ENCODE measurements around the gene LIPG. TPM values are rescaled to one million over a fixed set of nuclear protein-coding genes. Genes with fewer than 3 reads are reported as not detected.

LIPG gene
- total and polyA plus RNA-seq, 2 of the 13 experiments (the other 11 are each of a cell fraction or from before 2014, with no cell fraction given) = 0.96 to 10.8 TPM

GRCh38 chr18:49630246-49630699 is 68.4 kb downstream of the LIPG start (continued):
- TF ChIP-seq ZNF552 (CRISPR knock-in tag; IDR thresholded peaks at IDR 0.05; ENCODE audit: borderline replicate concordance) (no peak), SOX6 (IDR thresholded peaks at IDR 0.05) (no peak), SOX6 (CRISPR knock-in tag; IDR thresholded peaks at IDR 0.05) (peak; percentile 91), FUBP1 (CRISPR knock-in tag; IDR thresholded peaks at IDR 0.05; ENCODE audit: borderline replicate concordance) (no peak), ZBTB43 (CRISPR knock-in tag; conservative IDR thresholded peaks at IDR 0.05) (peak; percentile 67; the same call in 1 of the 2 replicates), CEBPG (CRISPR knock-in tag; IDR thresholded peaks at IDR 0.05) (peak; percentile 93), ATF1 (CRISPR knock-in tag; IDR thresholded peaks at IDR 0.05) (peak; percentile 57), NR2F6 (IDR thresholded peaks at IDR 0.05) (peak; percentile 55; the same call in 1 of the 2 replicates), NR2F6 (CRISPR knock-in tag; IDR thresholded peaks at IDR 0.05) (peak; percentile 52), CEBPB (IDR thresholded peaks at IDR 0.05; ENCODE audit: borderline replicate concordance, low read depth, low read length) (peak; percentile 99), SMC3 (IDR thresholded peaks at IDR 0.05; ENCODE audit: low read length) (peak; percentile 34; the same call in 1 of the 2 replicates), NONO (IDR thresholded peaks at IDR 0.05) (no peak), NONO (CRISPR knock-in tag; conservative IDR thresholded peaks at IDR 0.05) (peak; percentile 74), SIX4 (CRISPR knock-in tag; IDR thresholded peaks at IDR 0.05) (peak; percentile 40; the same call in 1 of the 2 replicates), ZBTB38 (CRISPR knock-in tag; IDR thresholded peaks at IDR 0.05) (0 out of 2 replicates have a peak, but pooled peaks have one; percentile 26), NR1H2 (CRISPR knock-in tag; IDR thresholded peaks at IDR 0.05; ENCODE audit: borderline replicate concordance, low read depth) (peak; percentile 41; the same call in 1 of the 2 replicates), HDAC6 (IDR thresholded peaks at IDR 0.05; ENCODE audit: low read depth, low read length) (no peak), ZNF331 (CRISPR knock-in tag; IDR thresholded peaks at IDR 0.05) (peak; percentile 83; the same call in 1 of the 2 replicates), ZNF124 (CRISPR knock-in tag; IDR thresholded peaks at IDR 0.05) (0 out of 2 replicates have a peak, but pooled peaks have one; percentile 29), JDP2 (CRISPR knock-in tag; IDR thresholded peaks at IDR 0.05; ENCODE audit: borderline replicate concordance) (no peak), ZBTB2 (CRISPR knock-in tag; IDR thresholded peaks at IDR 0.05; ENCODE audit: low read depth) (no peak), SKI (IDR thresholded peaks at IDR 0.05; ENCODE audit: partially characterized antibody) (peak; percentile 53), IKZF4 (CRISPR knock-in tag; IDR thresholded peaks at IDR 0.05; ENCODE audit: borderline replicate concordance, low read depth, not compliant biosample characterization) (no peak), DNMT1 (CRISPR knock-in tag; IDR thresholded peaks at IDR 0.05) (no peak), ZNF557 (CRISPR knock-in tag; IDR thresholded peaks at IDR 0.05) (0 out of 2 replicates have a peak, but pooled peaks have one; percentile 18), POGZ (CRISPR knock-in tag; IDR thresholded peaks at IDR 0.05) (0 out of 2 replicates have a peak, but pooled peaks have one; percentile 43)
